GM12864 (cell line): Measurements from ENCODE around the gene GRK7.
A peak's percentile ranks its signal among the peaks of the same experiment; 100 is the strongest.

Source experiments
- DNase-seq: peaks from one replicate; pipeline ENCODE4 v3.0.0-alpha.2; 2011; ENCODE audit warnings: low read depth
- H3K4me3 ChIP-seq: 2 replicates; pipeline ENCODE4 v1.5.1; 2011; ENCODE audit warnings: mild to moderate bottlenecking, low read depth, low read length, control low read depth
- CTCF ChIP-seq: IDR thresholded peaks from 2 replicates; pipeline ENCODE4 v1.5.1; 2011; ENCODE audit warnings: low read depth, mild to moderate bottlenecking, moderate library complexity, low read length, control low read depth, inconsistent platforms; ENCODE audit errors: missing control alignments

The GRK7 gene

GRCh38 chr3:141738022-141738890 is 25.0 kb upstream of the GRK7 start, which contains the start of gene RNF7:
RNF7 (plus strand) TSS chr3:141738298; CDS start chr3:141738342, 44 bp downstream.
- peak within 1 kb of the TSS; percentile 100 for H3K4me3 ChIP-seq
- TF ChIP-seq CTCF, result peak; percentile 89
- peak; percentile 86 for DNase-seq

GRCh38 chr3:141738891-141739363 is 24.3 kb upstream of the GRK7 start:
- DNase-seq, result no peak
- TF ChIP-seq CTCF, result no peak
- H3K4me3 ChIP-seq, result peak overlapping the region; percentile 100

- H3K4me3 ChIP-seq, result peak overlapping the region; percentile 100
- TF ChIP-seq CTCF, result no peak
- no peak for DNase-seq
Observed at GRCh38 chr3:141739731-141740130, 23.5 kb upstream of the GRK7 start.

- H3K4me3 ChIP-seq, result no peak overlapping the region
- no peak for DNase-seq
- TF ChIP-seq CTCF, result no peak
Observed at GRCh38 chr3:141740349-141740748, 22.9 kb upstream of the GRK7 start.

- no peak overlapping the region for H3K4me3 ChIP-seq
- no peak for DNase-seq
- no peak for TF ChIP-seq CTCF
Observed at GRCh38 chr3:141743305-141743704, 19.9 kb upstream of the GRK7 start.

GRCh38 chr3:141746962-141747361 is 16.2 kb upstream of the GRK7 start:
- DNase-seq, result no peak
- no peak overlapping the region for H3K4me3 ChIP-seq
- no peak for TF ChIP-seq CTCF
